ENCODE results near the gene GLIPR1L2. TPM values are rescaled to one million over a fixed set of nuclear protein-coding genes. Genes with fewer than 3 reads are reported as not detected.
A peak's percentile ranks its signal among the peaks of the same experiment; 100 is the strongest.

The GLIPR1L2 gene
- total RNA-seq, 1 donor = 0.72 TPM

DNA sequence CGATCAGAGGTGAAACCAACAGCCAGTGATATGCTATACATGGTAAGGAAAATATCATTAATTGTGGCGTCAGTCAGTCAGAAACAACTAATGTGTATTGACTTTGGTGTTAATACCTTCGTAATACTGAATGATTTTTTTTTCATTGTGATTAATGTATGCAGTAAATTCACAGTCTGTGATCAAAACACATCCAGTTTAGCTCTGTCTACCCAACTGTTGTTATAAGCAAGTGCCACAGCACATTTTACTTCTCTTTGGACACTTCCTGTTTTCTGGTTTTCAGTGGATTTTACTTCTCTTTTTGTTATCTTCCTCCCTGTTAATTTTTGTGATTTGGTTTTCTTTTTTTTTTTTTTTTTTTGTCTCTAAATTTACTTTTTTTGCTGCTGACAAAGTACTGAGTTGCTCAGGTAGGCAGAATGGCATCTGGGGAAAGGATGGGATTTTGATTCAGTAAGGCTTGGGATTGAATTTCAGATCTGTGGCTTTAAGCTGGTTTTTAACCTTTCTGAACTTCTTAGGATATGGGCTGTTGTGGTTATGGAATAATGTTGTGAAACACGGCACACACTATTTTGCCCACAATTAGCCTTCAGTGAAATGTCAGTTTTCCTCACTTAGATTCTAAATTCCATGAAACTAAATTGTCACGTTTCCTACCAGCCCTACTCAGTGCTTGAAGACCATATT lies 90.3 kb downstream of the GLIPR1L2 start:
- H3K4me3 ChIP-seq (ENCODE audit: low read depth, low read length) = peak overlapping the region; percentile 80
- TF ChIP-seq, protein P1, sequence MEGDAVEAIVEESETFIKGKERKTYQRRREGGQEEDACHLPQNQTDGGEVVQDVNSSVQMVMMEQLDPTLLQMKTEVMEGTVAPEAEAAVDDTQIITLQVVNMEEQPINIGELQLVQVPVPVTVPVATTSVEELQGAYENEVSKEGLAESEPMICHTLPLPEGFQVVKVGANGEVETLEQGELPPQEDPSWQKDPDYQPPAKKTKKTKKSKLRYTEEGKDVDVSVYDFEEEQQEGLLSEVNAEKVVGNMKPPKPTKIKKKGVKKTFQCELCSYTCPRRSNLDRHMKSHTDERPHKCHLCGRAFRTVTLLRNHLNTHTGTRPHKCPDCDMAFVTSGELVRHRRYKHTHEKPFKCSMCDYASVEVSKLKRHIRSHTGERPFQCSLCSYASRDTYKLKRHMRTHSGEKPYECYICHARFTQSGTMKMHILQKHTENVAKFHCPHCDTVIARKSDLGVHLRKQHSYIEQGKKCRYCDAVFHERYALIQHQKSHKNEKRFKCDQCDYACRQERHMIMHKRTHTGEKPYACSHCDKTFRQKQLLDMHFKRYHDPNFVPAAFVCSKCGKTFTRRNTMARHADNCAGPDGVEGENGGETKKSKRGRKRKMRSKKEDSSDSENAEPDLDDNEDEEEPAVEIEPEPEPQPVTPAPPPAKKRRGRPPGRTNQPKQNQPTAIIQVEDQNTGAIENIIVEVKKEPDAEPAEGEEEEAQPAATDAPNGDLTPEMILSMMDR (IDR thresholded peaks at IDR 0.05; ENCODE audit: insufficient read depth, low read length) = no peak
- DNase-seq (ENCODE audit: low read depth) = peak; percentile 34

DNA sequence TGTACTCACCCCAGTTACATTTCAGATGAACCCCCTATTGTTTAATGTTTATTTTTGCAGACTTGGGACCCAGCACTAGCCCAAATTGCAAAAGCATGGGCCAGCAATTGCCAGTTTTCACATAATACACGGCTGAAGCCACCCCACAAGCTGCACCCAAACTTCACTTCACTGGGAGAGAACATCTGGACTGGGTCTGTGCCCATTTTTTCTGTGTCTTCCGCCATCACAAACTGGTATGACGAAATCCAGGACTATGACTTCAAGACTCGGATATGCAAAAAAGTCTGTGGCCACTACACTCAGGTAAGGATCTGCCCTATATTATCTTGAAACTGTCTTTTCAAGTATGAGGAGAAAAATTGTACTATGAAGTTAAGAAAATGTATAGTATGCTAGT lies 90.9 kb downstream of the GLIPR1L2 start:
- peak; percentile 78 for DNase-seq (ENCODE audit: low read depth)
- TF ChIP-seq, protein P1 (IDR thresholded peaks at IDR 0.05; ENCODE audit: insufficient read depth, low read length) = no peak
- peak overlapping the region; percentile 80 for H3K4me3 ChIP-seq (ENCODE audit: low read depth, low read length)

Other genes starting within 250 kb of the GLIPR1L2 start
- gene KCNC2, start 181.2 kb upstream of the GLIPR1L2 start, total RNA-seq (ENCODE audit: low replicate concordance) = not detected in 2 replicates
- 12.9 and 18.1 TPM in 2 replicates for gene CAPS2, start 60.8 kb upstream of the GLIPR1L2 start, total RNA-seq (ENCODE audit: low replicate concordance)
- not detected in 2 replicates for gene GLIPR1L1, start 56.4 kb upstream of the GLIPR1L2 start, total RNA-seq (ENCODE audit: low replicate concordance)
- 5.2 and 167 TPM in 2 replicates for gene GLIPR1, start 89.7 kb downstream of the GLIPR1L2 start, total RNA-seq (ENCODE audit: low replicate concordance)
- gene KRR1, start 120.5 kb downstream of the GLIPR1L2 start, total RNA-seq (ENCODE audit: low replicate concordance) = 27.0 and 71.4 TPM in 2 replicates